ENCODE data around the gene BSND.

- TF ChIP-seq CTCF (IDR thresholded peaks at IDR 0.05) (no peak), POLR2A (IDR thresholded peaks at IDR 0.05) (no peak)
Measured at GRCh38 chr1:55043011-55043410, 44.3 kb downstream of the BSND start.

Measured in esophagus squamous epithelium (tissue), 4 donors.